GM12865 (cell line): ENCODE data around the gene ARVCF.
A peak's percentile ranks its signal among the peaks of the same experiment; 100 is the strongest.

Experiments used
- DNase-seq: peaks from one replicate; pipeline ENCODE4 v3.0.0; 2010; ENCODE audit warnings: low read depth
- H3K4me3 ChIP-seq: 2 replicates; pipeline ENCODE4 v1.5.1; 2011; ENCODE audit warnings: mild to moderate bottlenecking, low read depth, low read length, control low read depth
- CTCF ChIP-seq: IDR thresholded peaks from 2 replicates; pipeline ENCODE4 v1.5.1; 2011; ENCODE audit warnings: low read length, control low read depth, low read depth, inconsistent platforms; ENCODE audit not compliant: insufficient read depth; ENCODE audit errors: missing control alignments

Gene ARVCF

GRCh38 chr22:19951346-19951745 lies 65.3 kb downstream of the ARVCF start:
- no peak overlapping the region for H3K4me3 ChIP-seq
- no peak for TF ChIP-seq CTCF
- DNase-seq, result no peak

- no peak for DNase-seq
- no peak for TF ChIP-seq CTCF
- no peak overlapping the region for H3K4me3 ChIP-seq
These were observed 68.4 kb downstream of the ARVCF start for GRCh38 chr22:19948057-19948760.

GRCh38 chr22:19943082-19944026 lies 73.3 kb downstream of the ARVCF start:
- peak; percentile 37 for DNase-seq
- TF ChIP-seq CTCF, result no peak
- peak overlapping the region; percentile 70 for H3K4me3 ChIP-seq

DNA sequence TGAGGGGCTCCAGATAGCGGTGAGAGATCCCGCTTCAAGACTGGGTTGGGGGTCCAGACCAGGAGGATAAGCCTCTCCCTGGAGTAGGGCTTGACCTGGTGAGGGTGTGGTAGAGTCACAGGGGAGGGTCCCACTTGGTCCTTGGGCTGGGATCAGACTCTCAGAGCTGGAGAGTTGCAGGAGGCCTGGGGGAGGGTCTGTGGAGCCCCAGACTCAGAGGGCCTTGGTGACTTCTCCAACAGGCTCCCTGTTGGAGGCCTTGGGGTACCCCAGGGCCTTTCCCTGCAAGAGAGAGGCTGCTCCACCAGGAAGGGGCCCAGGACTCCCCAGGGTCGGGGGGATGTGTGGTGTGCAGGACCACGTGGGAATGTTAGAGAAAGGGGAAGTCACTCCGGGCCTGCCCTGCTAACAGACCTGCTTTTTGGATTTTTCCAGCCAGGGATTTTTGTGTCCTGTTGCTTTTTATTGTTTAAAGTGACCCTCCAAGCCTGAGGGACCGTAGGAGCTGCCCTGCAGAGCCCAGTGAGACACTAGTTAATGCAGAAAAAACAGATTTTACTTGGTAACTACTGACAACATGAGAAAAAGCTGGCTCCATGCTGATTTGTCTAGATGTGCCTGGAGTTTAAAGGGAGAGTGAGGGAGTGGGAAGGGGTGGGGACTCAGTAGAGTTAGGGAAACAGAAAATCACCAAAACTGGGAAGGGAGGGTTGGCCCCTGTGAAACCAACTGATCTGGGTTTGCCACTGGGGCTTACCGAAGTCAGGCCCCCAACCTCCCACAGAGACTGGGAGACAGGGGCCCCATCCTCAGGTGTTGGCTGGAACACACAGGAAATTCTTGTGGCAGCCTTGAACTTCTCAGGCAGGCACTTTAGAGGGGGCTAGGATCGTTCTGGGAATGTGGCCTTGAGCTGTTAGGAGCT lies 74.2 kb downstream of the ARVCF start:
- peak overlapping the region; percentile 70 for H3K4me3 ChIP-seq

GRCh38 chr22:19941365-19942082 lies 75.1 kb downstream of the ARVCF start, which contains the start of the genes COMT and TXNRD2:
Gene COMT (plus strand): TSS chr22:19941772. CDS start chr22:19962527, 20,755 bp downstream.
Gene TXNRD2 (minus strand): TSS chr22:19941818. CDS start chr22:19941803, 15 bp downstream.
- TF ChIP-seq CTCF, result no peak
- peak within 1 kb of the TSS; percentile 70 for H3K4me3 ChIP-seq
- peak; percentile 86 for DNase-seq

More for the DNA sequence above, 74.2 kb downstream of the ARVCF start:
- DNase-seq, result peak; percentile 51
- TF ChIP-seq CTCF, result no peak
